GM19035 (cell line): Measurements from ENCODE around the gene CTSD.
"Not testable (repeated sequence)": the region's sequence is repeated elsewhere in the genome, so short reads cannot be mapped to it uniquely, and the experiment has no call there.

Experiments
- ATAC-seq: cut with Tn5 transposase; IDR thresholded peaks from one replicate; pipeline ENCODE4 v1.9.1; 2021; ENCODE audit not compliant: unreplicated experiment

CTSD gene

DNA sequence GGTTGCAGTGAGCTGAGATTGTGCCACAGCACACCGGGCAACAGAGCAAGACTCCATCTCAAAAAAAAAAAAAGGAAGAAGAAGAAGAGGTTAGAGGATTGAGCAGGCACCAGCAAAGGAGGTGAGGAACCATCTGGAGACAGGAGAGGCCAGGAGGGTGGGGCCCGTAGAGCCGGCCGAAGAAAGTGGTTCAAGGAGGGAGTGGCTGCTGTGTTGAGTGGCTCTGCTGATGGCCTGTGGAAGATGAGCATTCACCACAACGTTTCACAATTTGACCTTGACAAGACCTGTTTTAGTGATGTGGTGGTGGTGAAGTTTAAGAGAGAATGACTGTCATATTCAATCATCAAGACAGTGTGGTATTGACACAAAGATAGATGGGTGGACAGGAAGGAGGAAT lies 6.8 kb upstream of the CTSD start:
- ATAC-seq, result no peak

DNA sequence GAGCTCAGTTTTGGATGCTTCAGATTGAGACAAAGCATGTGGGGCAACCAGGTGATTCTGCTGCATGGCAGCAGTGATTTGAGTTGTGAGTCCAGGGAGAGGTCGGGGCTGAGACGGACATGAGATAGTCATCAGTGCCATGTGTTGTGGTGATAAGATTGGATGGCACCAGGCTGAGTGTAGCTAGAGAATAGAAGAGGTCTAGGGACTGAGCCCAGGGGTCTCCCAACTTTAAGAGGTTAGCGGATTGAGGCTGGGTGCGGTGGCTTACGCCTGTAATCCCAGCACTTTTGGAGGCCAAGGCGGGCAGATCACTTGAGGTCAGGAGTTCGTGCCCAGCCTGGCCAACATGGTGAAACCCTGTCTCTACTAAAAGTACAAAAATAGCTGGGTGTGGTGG lies 6.3 kb upstream of the CTSD start:
- no peak for ATAC-seq

DNA sequence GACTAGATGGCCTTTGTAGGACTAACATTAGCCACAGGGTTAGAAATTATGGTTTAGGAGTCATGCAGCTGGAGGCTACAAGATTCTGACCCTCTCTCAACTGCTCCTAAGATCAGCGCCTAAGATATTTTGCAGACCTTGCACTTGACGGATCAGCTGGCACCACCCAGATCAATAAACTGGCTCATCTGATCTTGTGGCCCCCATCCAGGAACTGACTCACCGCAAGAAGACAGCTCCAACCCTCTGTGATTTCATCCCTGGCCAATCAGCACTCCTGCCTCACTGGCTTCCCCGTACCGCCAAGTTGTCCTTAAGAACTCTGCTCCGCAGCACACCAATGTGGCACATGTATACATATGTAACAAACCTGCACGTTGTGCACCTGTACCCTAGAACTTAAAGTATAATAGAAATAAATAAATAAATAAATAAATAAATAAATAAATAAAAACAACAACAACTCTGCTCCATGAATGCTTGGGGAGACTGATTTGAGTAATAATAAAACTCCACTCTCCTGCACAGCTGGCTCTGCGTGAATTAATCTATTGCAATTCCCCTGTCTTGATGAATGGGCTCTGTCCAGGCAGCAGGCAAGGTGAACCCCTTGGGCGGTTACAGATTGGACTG lies 5.7 kb upstream of the CTSD start:
- ATAC-seq, result not testable (repeated sequence)

DNA sequence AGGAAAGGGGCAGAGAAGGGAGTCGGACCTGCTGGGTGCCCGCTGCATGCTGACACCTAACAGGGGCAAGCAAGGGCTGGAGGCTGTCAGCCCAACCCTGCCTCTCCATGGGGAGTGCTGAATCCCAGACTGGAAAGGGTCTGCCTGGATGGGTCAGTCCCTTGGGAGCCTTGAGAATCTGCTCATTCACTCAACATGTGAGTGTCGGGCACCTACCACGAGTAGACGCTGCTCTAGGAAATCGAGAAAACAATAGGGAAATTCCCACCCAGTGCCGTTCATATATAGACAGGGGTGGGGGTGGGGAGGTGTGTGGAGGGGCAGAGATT lies 4.4 kb upstream of the CTSD start:
- ATAC-seq, result no peak

GRCh38 chr11:1767399-1768140 lies 3.8 kb upstream of the CTSD start:
- ATAC-seq, result no peak

DNA sequence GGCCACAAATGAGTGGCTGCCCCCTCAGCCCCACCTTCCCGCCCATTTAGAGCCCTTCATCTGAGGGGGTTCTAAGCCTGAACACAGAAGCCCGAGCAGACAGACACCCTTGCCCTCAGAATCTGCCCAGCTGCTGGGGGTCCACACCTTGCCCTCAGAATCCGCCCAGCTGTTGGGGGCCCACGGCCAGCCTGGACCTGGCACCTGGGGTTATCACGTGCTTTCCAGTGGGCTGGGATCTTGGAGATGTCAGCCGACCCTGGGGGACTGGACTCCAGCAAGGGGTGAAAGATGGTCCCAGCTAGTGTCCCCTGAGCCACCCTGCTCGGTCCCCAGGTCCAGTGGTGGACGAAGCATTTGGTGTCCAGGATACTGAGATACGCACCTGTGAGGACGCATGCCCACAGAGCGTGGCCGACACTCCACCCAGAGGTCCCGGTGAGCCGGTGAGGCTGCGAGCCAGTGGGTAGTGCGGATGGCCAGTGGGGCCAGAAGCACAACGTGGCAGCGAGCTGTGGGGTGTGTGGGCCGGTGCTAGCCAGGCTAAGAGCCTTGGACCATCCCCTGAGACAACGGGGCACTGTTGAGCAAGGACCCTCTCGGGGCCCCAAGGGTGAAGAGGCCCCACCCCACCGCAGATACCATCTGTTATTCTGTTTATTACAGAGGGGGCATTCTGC lies 3.1 kb upstream of the CTSD start:
- no peak for ATAC-seq

- ATAC-seq, result no peak
Observed at GRCh38 chr11:1765871-1766718, 2.4 kb upstream of the CTSD start.

- peak; percentile 20 for ATAC-seq
Observed at GRCh38 chr11:1763336-1763795, 361 bp downstream of the CTSD start.

- no peak for ATAC-seq
Observed at GRCh38 chr11:1762537-1763302, 1.0 kb downstream of the CTSD start.

- ATAC-seq, result no peak
Observed at GRCh38 chr11:1761857-1762536, 1.7 kb downstream of the CTSD start.

DNA sequence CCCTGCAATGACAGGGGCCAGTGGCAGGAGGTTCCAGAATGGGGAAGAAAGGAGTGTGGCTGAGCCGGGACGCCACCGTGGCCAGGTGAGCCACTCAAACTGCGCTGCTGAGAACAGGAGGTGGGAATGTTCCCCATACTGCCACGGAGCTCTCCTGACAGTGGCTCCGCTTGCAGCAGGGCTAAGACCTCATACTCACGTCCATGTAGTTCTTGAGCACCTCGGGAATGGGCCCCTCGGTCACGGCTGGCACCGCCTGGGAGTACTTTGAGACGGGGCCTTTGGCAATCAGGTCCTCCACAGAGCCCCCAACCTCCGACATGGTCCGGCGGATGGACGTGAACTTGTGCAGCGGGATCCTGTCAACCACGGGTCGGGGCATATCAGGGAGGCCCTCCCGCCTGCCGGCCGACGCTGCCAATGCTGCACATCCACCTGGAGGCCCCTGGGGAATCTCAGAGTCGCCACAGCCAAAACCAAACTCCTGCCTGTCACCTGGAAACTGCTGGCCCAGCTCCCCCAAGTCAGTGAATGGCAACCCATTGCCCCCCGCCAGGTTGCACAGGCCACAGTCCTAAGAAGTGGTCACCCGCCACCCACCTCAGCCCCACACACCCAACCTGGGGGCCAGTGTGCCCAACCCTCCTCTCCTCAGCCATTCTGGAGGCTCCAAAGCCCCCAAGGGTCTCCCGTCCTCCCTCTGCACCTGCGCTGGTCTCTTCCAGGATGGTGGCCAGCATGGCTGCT lies 2.4 kb downstream of the CTSD start:
- ATAC-seq, result no peak

DNA sequence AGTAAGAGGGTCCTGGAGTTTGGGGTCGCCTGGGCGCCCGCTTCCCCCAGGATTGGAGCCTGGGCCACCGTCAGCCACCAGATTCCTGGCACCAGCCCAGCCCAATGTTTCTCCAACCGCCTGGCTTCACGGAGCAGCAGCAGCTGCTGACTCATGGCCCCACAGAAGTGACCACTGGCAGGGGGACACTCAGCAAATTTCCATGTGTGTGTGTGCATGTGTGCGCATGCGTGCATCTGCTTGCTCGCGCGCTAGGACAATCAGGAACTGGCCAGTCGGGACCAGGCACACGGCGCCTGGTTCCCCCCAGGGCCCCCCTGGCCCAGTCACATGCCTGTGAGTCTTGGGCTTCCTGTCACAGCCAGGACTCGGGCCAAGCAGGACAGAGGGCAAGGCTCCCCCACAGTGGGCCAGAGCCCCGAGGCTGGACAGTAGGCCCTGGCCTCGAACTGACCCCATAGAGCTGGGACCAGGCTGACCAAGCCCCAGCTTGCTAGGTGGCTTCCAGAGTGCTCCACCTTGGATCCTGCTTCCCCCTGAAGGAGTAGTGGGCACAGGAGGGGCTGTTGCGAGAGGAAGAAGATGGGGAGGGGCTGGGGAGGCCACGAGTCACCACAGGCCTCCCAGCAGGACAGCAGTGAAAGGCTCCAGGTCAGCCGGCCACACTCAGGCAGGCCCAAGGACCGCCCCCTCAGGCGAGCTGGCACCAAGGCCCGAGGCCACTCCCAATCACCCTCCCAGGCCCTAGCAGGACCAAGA lies 3.2 kb downstream of the CTSD start:
- ATAC-seq, result no peak

DNA sequence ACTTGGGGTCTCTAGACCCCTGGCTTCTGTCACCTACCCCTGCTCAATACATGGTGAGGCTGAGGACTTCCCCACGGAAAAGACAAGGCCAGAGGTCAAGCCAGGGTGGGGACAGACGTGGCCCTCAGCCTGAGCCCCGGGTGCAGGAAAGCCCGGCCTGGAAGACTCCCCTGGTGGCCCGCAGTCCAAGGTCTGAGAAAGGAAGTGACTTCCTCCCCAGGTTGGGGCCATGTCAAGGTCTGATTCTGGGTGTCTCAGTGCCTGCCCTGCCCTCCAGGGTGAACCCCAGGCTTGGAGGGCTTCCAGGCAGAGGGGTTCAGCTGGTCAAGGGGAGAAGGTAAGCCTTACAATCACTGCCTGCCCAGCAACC lies 3.9 kb downstream of the CTSD start:
- ATAC-seq, result no peak

GRCh38 chr11:1759151-1759850 lies 4.4 kb downstream of the CTSD start:
- no peak for ATAC-seq

DNA sequence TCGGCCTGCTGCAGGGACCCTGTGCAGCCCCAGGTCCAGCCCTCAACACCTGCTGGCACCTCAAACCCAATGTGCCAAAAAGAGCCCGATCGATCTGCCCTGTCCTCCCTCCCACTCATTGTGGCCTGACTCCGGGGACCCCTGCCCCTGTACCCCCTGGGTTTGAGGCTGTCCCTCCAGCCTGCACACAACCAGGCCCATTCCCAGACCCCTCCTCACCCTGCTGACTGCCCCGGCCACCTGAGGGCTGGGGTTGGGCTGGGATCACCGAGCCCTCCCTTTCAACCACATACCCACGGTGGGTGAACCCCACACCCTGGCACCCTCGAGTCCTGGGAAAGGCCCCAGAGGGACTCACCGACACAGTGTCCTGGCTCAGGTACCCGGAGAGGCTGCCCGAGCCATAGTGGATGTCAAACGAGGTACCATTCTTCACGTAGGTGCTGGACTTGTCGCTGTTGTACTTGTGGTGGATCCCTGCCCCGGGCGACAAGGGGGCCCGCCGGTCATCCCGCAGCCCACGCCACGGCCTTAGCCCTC lies 5.0 kb downstream of the CTSD start:
- ATAC-seq, result no peak

DNA sequence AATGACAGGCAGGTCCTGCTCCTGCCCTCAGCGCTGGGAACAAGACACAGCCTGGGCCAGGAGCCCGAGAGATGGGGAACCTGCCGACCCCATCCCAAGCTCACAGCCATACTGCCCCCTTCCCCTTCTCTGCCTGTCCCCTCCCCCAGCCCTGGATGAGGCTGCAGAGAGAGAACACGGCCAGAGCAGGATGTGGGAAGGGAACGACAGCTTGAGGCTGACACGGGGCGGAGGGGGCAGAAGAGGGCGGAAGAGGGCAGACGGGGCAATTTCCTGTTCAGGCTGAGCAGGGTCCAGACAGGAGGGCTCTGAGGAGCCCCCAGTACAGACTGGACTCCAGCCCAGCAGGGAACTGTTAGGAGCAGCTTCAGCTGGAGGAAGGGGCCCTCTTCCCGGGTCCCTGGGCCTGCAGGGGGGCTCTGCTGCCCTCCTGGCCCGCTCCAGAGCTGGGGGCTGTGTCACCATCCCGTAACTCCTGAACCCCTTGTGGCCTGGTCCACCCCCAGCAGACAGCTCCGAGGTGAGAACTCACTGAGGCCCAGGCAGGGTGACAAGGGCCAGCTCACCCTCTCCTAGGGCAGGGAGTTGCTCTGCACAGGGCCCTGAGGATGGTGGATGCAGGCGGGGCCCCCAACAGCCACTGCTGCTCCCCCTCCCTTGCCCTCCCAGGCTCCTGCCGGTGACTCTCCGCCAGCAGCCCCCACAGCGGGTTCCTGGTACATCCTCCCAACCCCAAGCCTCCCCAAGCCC lies 5.7 kb downstream of the CTSD start:
- no peak for ATAC-seq
